ENCODE results near the gene C7.

- TF ChIP-seq CTCF (CRISPR knock-in tag; IDR thresholded peaks at IDR 0.05) (no peak), HHEX (CRISPR knock-in tag; IDR thresholded peaks at IDR 0.05) (no peak), ZSCAN20 (CRISPR knock-in tag; IDR thresholded peaks at IDR 0.05; ENCODE audit: borderline replicate concordance) (no peak), TAF1 (CRISPR knock-in tag; IDR thresholded peaks at IDR 0.05) (no peak), ZBTB20 (CRISPR knock-in tag; IDR thresholded peaks at IDR 0.05; ENCODE audit: borderline replicate concordance, low read depth) (no peak), HOXD1 (CRISPR knock-in tag; IDR thresholded peaks at IDR 0.05) (no peak), ZNF318 (CRISPR knock-in tag; IDR thresholded peaks at IDR 0.05) (no peak), ESRRA (CRISPR knock-in tag; IDR thresholded peaks at IDR 0.05; ENCODE audit: low read depth) (no peak), ZNF30 (CRISPR knock-in tag; IDR thresholded peaks at IDR 0.05) (no peak), ZNF414 (CRISPR knock-in tag; IDR thresholded peaks at IDR 0.05) (no peak), ARNTL (CRISPR knock-in tag; IDR thresholded peaks at IDR 0.05) (no peak), ZNF251 (CRISPR knock-in tag; IDR thresholded peaks at IDR 0.05) (no peak)
These were observed 99.9 kb downstream of the C7 start for GRCh38 chr5:41009232-41009631.
